ENCODE measurements around the gene AARS1. TPM values are rescaled to one million over a fixed set of nuclear protein-coding genes. Genes with fewer than 3 reads are reported as not detected.
"Not testable (repeated sequence)": the region's sequence is repeated elsewhere in the genome, so short reads cannot be mapped to it uniquely, and the experiment has no call there.

AARS1 gene
- total RNA-seq: 100 to 1,000 TPM in 1 of 4 donors, 10 to 100 TPM in 3; 67.1 to 101 (median 87.2) TPM

- WGBS: 3% methylated on average over 21 of the region's 53 CpGs
- Histone ChIP-seq H3K27ac (replicated peaks in 1 of 4) (peak within 1 kb of the TSS; percentile 93 to 99 (median 96)), H3K9me3 (no peaks in the 10 kb centered on the region), H3K36me3 (peaks cover 2 to 13% (median 7%) of the 10 kb centered on the region in 4 donors), H3K27me3 (no peaks in the 10 kb centered on the region), H3K4me3 (peak within 1 kb of the TSS; percentile 79 to 95 (median 84)), H3K4me1 (peaks cover 13 to 34% (median 30%) of the 10 kb centered on the region in 4 donors)
- TF ChIP-seq EP300 (IDR thresholded peaks at IDR 0.05) (no peak), CTCF (IDR thresholded peaks at IDR 0.05) (peak in 1 of 3 experiments; percentile 4), POLR2A (IDR thresholded peaks at IDR 0.05; ENCODE audit: low read depth) (peak; percentile 87), POLR2AphosphoS5 (IDR thresholded peaks at IDR 0.05) (peak; percentile 98 to 99)
- intact Hi-C loops (cut with DNase I): loop anchor here (10.0 kb wide), 1 partner anchor 55 kb away; the partner anchor contains the start of gene DDX19A
- peak; percentile 100 for DNase-seq (ENCODE audit: extremely low spot score)
These were observed at the start of gene AARS1 for GRCh38 chr16:70289229-70290094. Gene AARS1 (minus strand): TSS chr16:70289506. CDS start chr16:70282763, 6,743 bp downstream.

- Histone ChIP-seq H3K27ac (replicated peaks in 1 of 4) (no peak overlapping the region), H3K4me3 (no peak overlapping the region), H3K36me3 (peaks cover 17 to 40% (median 30%) of the 10 kb centered on the region in 4 donors), H3K4me1 (no peaks in the 10 kb centered on the region), H3K9me3 (no peaks in the 10 kb centered on the region), H3K27me3 (no peaks in the 10 kb centered on the region)
- DNase-seq (ENCODE audit: extremely low spot score): no peak
- 94% methylated on average over 5 of the region's 5 CpGs for WGBS
- intact Hi-C loops (cut with DNase I): no loop called here
- no peak for TF ChIP-seq POLR2AphosphoS5 (IDR thresholded peaks at IDR 0.05)
- TF ChIP-seq EP300 (IDR thresholded peaks at IDR 0.05): no peak
- TF ChIP-seq CTCF (IDR thresholded peaks at IDR 0.05): no peak
- no peak for TF ChIP-seq POLR2A (IDR thresholded peaks at IDR 0.05; ENCODE audit: low read depth)
These were observed 48.5 kb upstream of the AARS1 start for GRCh38 chr16:70337814-70338213.

- DNase-seq (ENCODE audit: extremely low spot score); H3K27me3 ChIP-seq; H3K4me3 ChIP-seq; H3K9me3 ChIP-seq; intact Hi-C loops (cut with DNase I): not testable (repeated sequence)
- WGBS: 80% methylated on average over 8 of the region's 12 CpGs
- H3K36me3 ChIP-seq: peaks cover 33 to 91% (median 71%) of the 10 kb centered on the region in 4 donors
- peaks cover 0 to 18% (median 2%) of the 10 kb centered on the region in 4 donors for H3K4me1 ChIP-seq
- peak overlapping the region in 1 of 4 donors; percentile 68 for H3K27ac ChIP-seq (replicated peaks in 1 of 4)
These were observed 43.4 kb upstream of the AARS1 start for GRCh38 chr16:70332728-70333127.

- TF ChIP-seq CTCF (IDR thresholded peaks at IDR 0.05) (peak in 2 of 3 experiments; percentile 32 to 56), POLR2A (IDR thresholded peaks at IDR 0.05; ENCODE audit: low read depth) (no peak), EP300 (IDR thresholded peaks at IDR 0.05) (no peak), POLR2AphosphoS5 (IDR thresholded peaks at IDR 0.05) (no peak)
- 66% methylated on average over 9 of the region's 9 CpGs for WGBS
- no peak for DNase-seq (ENCODE audit: extremely low spot score)
- Histone ChIP-seq H3K27ac (replicated peaks in 1 of 4) (peak overlapping the region in 3 of 4 donors; percentile 12 to 68 (median 57)), H3K4me3 (no peak overlapping the region), H3K27me3 (no peaks in the 10 kb centered on the region), H3K9me3 (no peaks in the 10 kb centered on the region), H3K4me1 (peaks cover 0 to 18% (median 2%) of the 10 kb centered on the region in 4 donors), H3K36me3 (peaks cover 43 to 98% (median 79%) of the 10 kb centered on the region in 4 donors)
- intact Hi-C loops (cut with DNase I): no loop called here
These were observed 42.5 kb upstream of the AARS1 start for GRCh38 chr16:70331588-70332358.

- H3K4me1 ChIP-seq: peaks cover 0 to 18% (median 2%) of the 10 kb centered on the region in 4 donors
- DNase-seq (ENCODE audit: extremely low spot score): no peak
- TF ChIP-seq CTCF (IDR thresholded peaks at IDR 0.05): no peak
- no peak for TF ChIP-seq POLR2A (IDR thresholded peaks at IDR 0.05; ENCODE audit: low read depth)
- no peak for TF ChIP-seq EP300 (IDR thresholded peaks at IDR 0.05)
- TF ChIP-seq POLR2AphosphoS5 (IDR thresholded peaks at IDR 0.05): no peak
- WGBS: 77% methylated on average over 1 of the region's 1 CpG
- no peaks in the 10 kb centered on the region for H3K27me3 ChIP-seq
- intact Hi-C loops (cut with DNase I): no loop called here
- no peak overlapping the region for H3K4me3 ChIP-seq
- H3K9me3 ChIP-seq: no peaks in the 10 kb centered on the region
- H3K27ac ChIP-seq (replicated peaks in 1 of 4): peak overlapping the region in 2 of 4 donors; percentile 12 to 68
- peaks cover 49 to 98% (median 85%) of the 10 kb centered on the region in 4 donors for H3K36me3 ChIP-seq
These were observed 41.8 kb upstream of the AARS1 start for GRCh38 chr16:70331091-70331490.
